GM10266 (cell line): ENCODE measurements around the gene DNAJC6.
A peak's percentile ranks its signal among the peaks of the same experiment; 100 is the strongest.

Source experiments
- DNase-seq: peaks from one replicate; pipeline ENCODE4 v3.0.0; 2012; ENCODE audit errors: extremely low spot score
- CTCF ChIP-seq: IDR thresholded peaks from 2 replicates; pipeline ENCODE4 v1.5.1; 2012; ENCODE audit warnings: mild to moderate bottlenecking, low read depth; ENCODE audit not compliant: control insufficient read depth, insufficient read depth; ENCODE audit errors: missing control alignments

Gene DNAJC6

GRCh38 chr1:65309304-65310077 lies at the start of gene DNAJC6:
Gene DNAJC6 (plus strand): TSS chr1:65309543. CDS start chr1:65309746, 203 bp downstream.
- no peak for TF ChIP-seq CTCF
- peak; percentile 64 for DNase-seq

GRCh38 chr1:65259816-65260215 lies 49.5 kb upstream of the DNAJC6 start:
- no peak for TF ChIP-seq CTCF
- DNase-seq, result no peak

- DNase-seq, result no peak
- no peak for TF ChIP-seq CTCF
Measured at GRCh38 chr1:65260851-65261473, 48.4 kb upstream of the DNAJC6 start.

- DNase-seq, result no peak
- TF ChIP-seq CTCF, result no peak
Measured at GRCh38 chr1:65263286-65263685, 46.1 kb upstream of the DNAJC6 start.

GRCh38 chr1:65264197-65264929 lies 45.0 kb upstream of the DNAJC6 start:
- no peak for DNase-seq
- TF ChIP-seq CTCF, result no peak

GRCh38 chr1:65265296-65265650 lies 44.1 kb upstream of the DNAJC6 start:
- TF ChIP-seq CTCF, result no peak
- no peak for DNase-seq

- DNase-seq, result no peak
- TF ChIP-seq CTCF, result peak; percentile 3
Measured at GRCh38 chr1:65265651-65266351, 43.5 kb upstream of the DNAJC6 start.
